GM18526 (cell line): ENCODE data around the gene AOPEP.

Experiments used
- POLR2A ChIP-seq: IDR thresholded peaks from 3 replicates; pipeline ENCODE4 v1.6.1; 2011; ENCODE audit not compliant: insufficient read length; ENCODE audit errors: extremely low read depth

AOPEP gene

GRCh38 chr9:95118596-95118995 lies 392.1 kb downstream of the AOPEP start:
- TF ChIP-seq POLR2A = no peak

- TF ChIP-seq POLR2A = no peak
Observed at GRCh38 chr9:95120781-95121370, 394.4 kb downstream of the AOPEP start.

GRCh38 chr9:95124582-95125367 lies 398.3 kb downstream of the AOPEP start:
- TF ChIP-seq POLR2A = no peak

GRCh38 chr9:95125652-95126051 lies 399.2 kb downstream of the AOPEP start:
- no peak for TF ChIP-seq POLR2A

GRCh38 chr9:95126739-95127138 lies 400.2 kb downstream of the AOPEP start:
- no peak for TF ChIP-seq POLR2A

GRCh38 chr9:95127249-95128176 lies 401.0 kb downstream of the AOPEP start:
- no peak for TF ChIP-seq POLR2A

GRCh38 chr9:95128177-95128524 lies 401.7 kb downstream of the AOPEP start:
- TF ChIP-seq POLR2A = no peak

GRCh38 chr9:95129476-95130291 lies 403.2 kb downstream of the AOPEP start:
- TF ChIP-seq POLR2A = no peak

GRCh38 chr9:95130484-95130883 lies 404.0 kb downstream of the AOPEP start:
- TF ChIP-seq POLR2A = no peak

- no peak for TF ChIP-seq POLR2A
Observed at GRCh38 chr9:95131023-95131943, 404.8 kb downstream of the AOPEP start.

- TF ChIP-seq POLR2A = no peak
Observed at GRCh38 chr9:95132366-95133324, 406.1 kb downstream of the AOPEP start.

- TF ChIP-seq POLR2A = no peak
Observed at GRCh38 chr9:95133325-95133705, 406.8 kb downstream of the AOPEP start.

- TF ChIP-seq POLR2A = no peak
Observed at GRCh38 chr9:95134457-95134881, 408.0 kb downstream of the AOPEP start.
